CD4-positive, alpha-beta T cell (primary cell): ENCODE measurements around the gene AGMO. TPM values are rescaled to one million over a fixed set of nuclear protein-coding genes. Genes with fewer than 3 reads are reported as not detected.

Experiments
- ATAC-seq: fragments of 200-7000 bp; cut with Tn5 transposase; one replicate; pipeline ENCODE4 v1.10.0; 2022; ENCODE audit warnings: mild to moderate bottlenecking; ENCODE audit not compliant: poor library complexity
- CTCF ChIA-PET: fragments of 350-600 bp; sonication (Branson Sonifier 250); formaldehyde crosslinking; loops from one replicate; lab custom pipeline; 2021; ENCODE audit warnings: antibody characterized with exemption, inconsistent platforms; lab: Charles Lee
- POLR2A ChIA-PET: fragments of 350-600 bp; sonication (Branson Sonifier 250); formaldehyde crosslinking; loops from one replicate; lab custom pipeline; 2021; ENCODE audit warnings: antibody characterized with exemption, inconsistent platforms; lab: Charles Lee
- DNase-seq, 14 experiments: peaks; one replicate each; pipeline ENCODE4 v3.0.0-alpha.2; 2013 to 2020; ENCODE audit warnings: mixed read lengths in 2 of 14
- H3K27ac ChIP-seq, 2 donors: one replicate each; pipeline versions ENCODE4 v1.5.1 to v1.7.0; 2013; ENCODE audit warnings: low read length in 2 of 2, low read depth in 1 of 2, mild to moderate bottlenecking in 1 of 2
- H3K27me3 ChIP-seq, 2 experiments: 1 replicate in 1 of 2; 2 replicates in 1 of 2; pipeline versions ENCODE4 v1.6.1 to v1.7.0; 2013; ENCODE audit warnings: low read length in 2 of 2, control low read depth in 1 of 2, mild to moderate bottlenecking in 1 of 2, moderate library complexity in 1 of 2; ENCODE audit not compliant: insufficient read depth in 2 of 2, control insufficient read depth in 1 of 2
- H3K36me3 ChIP-seq: one replicate; pipeline ENCODE4 v1.6.1; 2013; ENCODE audit warnings: low read length, control low read depth; ENCODE audit not compliant: insufficient read depth
- H3K4me1 ChIP-seq: one replicate; pipeline ENCODE4 v1.6.1; 2013; ENCODE audit warnings: low read length, control low read depth; ENCODE audit not compliant: insufficient read depth
- H3K4me3 ChIP-seq: one replicate; pipeline ENCODE4 v1.5.1; 2013; ENCODE audit warnings: mild to moderate bottlenecking, low read length, moderate library complexity
- H3K9me3 ChIP-seq, 2 experiments: 1 replicate in 1 of 2; 2 replicates in 1 of 2; pipeline versions ENCODE4 v1.6.1 to v1.7.0; 2013; ENCODE audit warnings: low read length in 2 of 2, mild to moderate bottlenecking in 2 of 2, control low read depth in 1 of 2, moderate library complexity in 1 of 2; ENCODE audit not compliant: control insufficient read depth in 1 of 2, insufficient read depth in 1 of 2
- H3K27ac Mint-ChIP-seq: one replicate; pipeline ENCODE4 v1.8.0; 2020; ENCODE audit warnings: mixed read lengths
- H3K27me3 Mint-ChIP-seq: one replicate; pipeline ENCODE4 v1.8.0; 2021; ENCODE audit warnings: mixed read lengths
- H3K36me3 Mint-ChIP-seq: one replicate; pipeline ENCODE4 v1.8.0; 2021; ENCODE audit warnings: low read depth, mixed read lengths
- H3K4me1 Mint-ChIP-seq: one replicate; pipeline ENCODE4 v1.8.0; 2021; ENCODE audit warnings: low read depth, mixed read lengths
- H3K4me3 Mint-ChIP-seq: one replicate; pipeline ENCODE4 v1.8.0; 2020; ENCODE audit warnings: mild to moderate bottlenecking, mixed read lengths
- H3K9me3 Mint-ChIP-seq: one replicate; pipeline ENCODE4 v1.8.0; 2020; ENCODE audit warnings: mixed read lengths
- intact Hi-C, 2 experiments: fragments of 100-400 bp; cut with DNase I in 1 of 2; cut with micrococcal nuclease in 1 of 2; formaldehyde crosslinking; loops; one replicate each; pipeline versions ENCODE4 v1.15.1 to v1.9.0; 2023 to 2025; cut with DNase I, micrococcal nuclease
- total RNA-seq, 174 experiments: library from RNA in 2 of 174; stranded (reverse) in 2 of 174; gene quantifications; one replicate each; pipeline ENCODE4 v1.2.3 and lab custom pipeline; 2021 to 2026
- TF ChIP-seq, protein P1 (sequence below): fragments of 200-600 bp; IDR thresholded peaks from one replicate; pipeline ENCODE4 v1.8.0; 2022; ENCODE audit warnings: antibody characterized with exemption, mild to moderate bottlenecking

AGMO gene
- total RNA-seq, 2 experiments from 2014 or later: not detected

GRCh38 chr7:15214976-15215375 lies 346.8 kb downstream of the AGMO start:
- CTCF ChIA-PET: no interaction called here
- Mint-ChIP-seq H3K36me3 (no peaks in the 10 kb centered on the region), H3K27ac (no peak overlapping the region), H3K4me1 (no peaks in the 10 kb centered on the region), H3K4me3 (no peak overlapping the region), H3K9me3 (no peaks in the 10 kb centered on the region), H3K27me3 (no peaks in the 10 kb centered on the region)
- no peak overlapping the region for H3K4me3 ChIP-seq
- ATAC-seq (no peak), DNase-seq (no peak)
- intact Hi-C loops: no loop called here
- H3K36me3 ChIP-seq: no peaks in the 10 kb centered on the region
- TF ChIP-seq, protein P1, sequence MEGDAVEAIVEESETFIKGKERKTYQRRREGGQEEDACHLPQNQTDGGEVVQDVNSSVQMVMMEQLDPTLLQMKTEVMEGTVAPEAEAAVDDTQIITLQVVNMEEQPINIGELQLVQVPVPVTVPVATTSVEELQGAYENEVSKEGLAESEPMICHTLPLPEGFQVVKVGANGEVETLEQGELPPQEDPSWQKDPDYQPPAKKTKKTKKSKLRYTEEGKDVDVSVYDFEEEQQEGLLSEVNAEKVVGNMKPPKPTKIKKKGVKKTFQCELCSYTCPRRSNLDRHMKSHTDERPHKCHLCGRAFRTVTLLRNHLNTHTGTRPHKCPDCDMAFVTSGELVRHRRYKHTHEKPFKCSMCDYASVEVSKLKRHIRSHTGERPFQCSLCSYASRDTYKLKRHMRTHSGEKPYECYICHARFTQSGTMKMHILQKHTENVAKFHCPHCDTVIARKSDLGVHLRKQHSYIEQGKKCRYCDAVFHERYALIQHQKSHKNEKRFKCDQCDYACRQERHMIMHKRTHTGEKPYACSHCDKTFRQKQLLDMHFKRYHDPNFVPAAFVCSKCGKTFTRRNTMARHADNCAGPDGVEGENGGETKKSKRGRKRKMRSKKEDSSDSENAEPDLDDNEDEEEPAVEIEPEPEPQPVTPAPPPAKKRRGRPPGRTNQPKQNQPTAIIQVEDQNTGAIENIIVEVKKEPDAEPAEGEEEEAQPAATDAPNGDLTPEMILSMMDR: no peak
- no peak overlapping the region for H3K27ac ChIP-seq
- H3K4me1 ChIP-seq: no peaks in the 10 kb centered on the region
- POLR2A ChIA-PET: no interaction called here
- H3K9me3 ChIP-seq: no peaks in the 10 kb centered on the region
- no peaks in the 10 kb centered on the region for H3K27me3 ChIP-seq

DNA sequence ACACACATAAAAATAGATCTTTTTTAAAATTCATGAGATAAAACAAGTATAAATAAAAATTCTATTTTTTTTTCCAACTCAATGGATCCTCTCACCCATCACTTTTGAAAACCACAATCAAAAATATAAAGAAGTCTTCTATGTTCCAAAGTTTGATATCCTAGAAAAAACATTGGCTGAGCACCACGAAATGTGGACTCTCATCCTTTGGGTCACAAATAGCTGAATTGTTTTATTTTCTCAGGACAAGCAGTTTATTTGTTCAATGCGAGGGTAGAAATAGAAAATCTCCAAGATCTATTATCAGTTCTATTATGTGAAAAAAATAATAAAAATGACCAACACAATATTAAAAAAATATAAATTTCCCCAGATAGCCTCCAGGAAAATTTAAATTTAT lies 348.7 kb downstream of the AGMO start:
- TF ChIP-seq, protein P1: no peak
- DNase-seq: no peak
- ChIA-PET CTCF (no interaction called here), POLR2A (no interaction called here)
- no peaks in the 10 kb centered on the region for H3K36me3 ChIP-seq
- no peaks in the 10 kb centered on the region for H3K4me1 ChIP-seq
- no peaks in the 10 kb centered on the region for H3K4me1 Mint-ChIP-seq
- intact Hi-C loops: no loop called here
- H3K9me3 Mint-ChIP-seq: no peaks in the 10 kb centered on the region
- H3K4me3 ChIP-seq: no peak overlapping the region
- H3K4me3 Mint-ChIP-seq: no peak overlapping the region
- ATAC-seq: no peak
- no peak overlapping the region for H3K27ac Mint-ChIP-seq
- no peaks in the 10 kb centered on the region for H3K36me3 Mint-ChIP-seq
- no peaks in the 10 kb centered on the region for H3K27me3 Mint-ChIP-seq
- H3K27me3 ChIP-seq: no peaks in the 10 kb centered on the region
- no peaks in the 10 kb centered on the region for H3K9me3 ChIP-seq
- no peak overlapping the region for H3K27ac ChIP-seq

- H3K9me3 ChIP-seq: peaks cover 0 to 4% of the 10 kb centered on the region in 2 experiments
- intact Hi-C loops: no loop called here
- TF ChIP-seq, protein P1: no peak
- no peak overlapping the region for H3K27ac ChIP-seq
- no peaks in the 10 kb centered on the region for H3K9me3 Mint-ChIP-seq
- H3K27ac Mint-ChIP-seq: no peak overlapping the region
- H3K4me1 ChIP-seq: no peaks in the 10 kb centered on the region
- H3K36me3 ChIP-seq: no peaks in the 10 kb centered on the region
- no peaks in the 10 kb centered on the region for H3K4me1 Mint-ChIP-seq
- H3K4me3 ChIP-seq: no peak overlapping the region
- DNase-seq (no peak), ATAC-seq (no peak)
- POLR2A ChIA-PET: no interaction called here
- CTCF ChIA-PET: no interaction called here
- H3K27me3 ChIP-seq: no peaks in the 10 kb centered on the region
- H3K27me3 Mint-ChIP-seq: no peaks in the 10 kb centered on the region
- H3K36me3 Mint-ChIP-seq: no peaks in the 10 kb centered on the region
- H3K4me3 Mint-ChIP-seq: no peak overlapping the region
Measured at GRCh38 chr7:15209429-15209828, 352.4 kb downstream of the AGMO start.
